Measurements from ENCODE around the gene ANKRD13B. TPM values are rescaled to one million over a fixed set of nuclear protein-coding genes. Genes with fewer than 3 reads are reported as not detected.
A peak's percentile ranks its signal among the peaks of the same experiment; 100 is the strongest.

ANKRD13B gene
- total and polyA plus RNA-seq, 2 of the 13 experiments (the other 11 are each of a cell fraction or from before 2014, with no cell fraction given): 1.7 to 1.8 TPM

DNA sequence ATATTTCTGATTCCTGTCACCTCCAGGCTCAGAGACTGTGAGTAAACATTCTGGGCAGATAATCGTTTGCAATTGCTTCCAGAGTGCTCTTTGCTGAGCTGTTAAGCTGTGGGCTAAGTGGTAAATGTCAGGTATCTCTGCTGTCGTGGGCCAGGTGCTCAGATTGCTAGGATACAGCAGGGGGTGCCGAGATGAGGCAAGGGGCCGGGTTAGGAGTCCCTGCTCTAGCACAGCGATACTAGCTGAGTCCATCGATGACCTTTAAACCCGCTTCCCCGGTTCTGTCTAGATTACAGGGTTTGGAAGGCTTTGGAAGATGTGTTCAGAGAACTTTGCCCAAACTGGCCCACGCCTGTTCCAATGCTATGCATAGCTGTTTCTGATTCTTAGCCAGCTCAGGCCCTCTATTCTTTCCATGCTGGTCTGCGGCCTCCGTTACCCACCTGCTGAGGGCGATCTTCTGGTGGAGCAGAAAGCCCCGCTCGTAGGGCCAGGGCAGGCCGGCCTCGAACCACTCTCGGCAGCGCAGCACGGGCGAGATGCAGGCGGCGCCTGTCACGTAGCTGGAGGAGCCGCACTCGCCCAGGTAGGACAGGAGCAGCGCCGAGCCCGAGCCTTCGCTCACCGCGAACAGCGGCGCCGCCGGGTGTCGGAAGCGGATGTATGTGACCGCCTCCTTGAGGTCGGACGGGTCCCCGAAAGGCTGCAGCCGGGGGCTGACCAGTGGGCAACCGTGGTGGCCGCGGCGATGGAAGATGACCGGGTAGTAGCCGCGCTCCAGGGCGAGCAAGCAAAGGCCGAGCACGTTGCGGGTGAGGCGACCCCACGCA is 27.1 kb upstream of the ANKRD13B start (continued):
- TF ChIP-seq, protein P1, sequence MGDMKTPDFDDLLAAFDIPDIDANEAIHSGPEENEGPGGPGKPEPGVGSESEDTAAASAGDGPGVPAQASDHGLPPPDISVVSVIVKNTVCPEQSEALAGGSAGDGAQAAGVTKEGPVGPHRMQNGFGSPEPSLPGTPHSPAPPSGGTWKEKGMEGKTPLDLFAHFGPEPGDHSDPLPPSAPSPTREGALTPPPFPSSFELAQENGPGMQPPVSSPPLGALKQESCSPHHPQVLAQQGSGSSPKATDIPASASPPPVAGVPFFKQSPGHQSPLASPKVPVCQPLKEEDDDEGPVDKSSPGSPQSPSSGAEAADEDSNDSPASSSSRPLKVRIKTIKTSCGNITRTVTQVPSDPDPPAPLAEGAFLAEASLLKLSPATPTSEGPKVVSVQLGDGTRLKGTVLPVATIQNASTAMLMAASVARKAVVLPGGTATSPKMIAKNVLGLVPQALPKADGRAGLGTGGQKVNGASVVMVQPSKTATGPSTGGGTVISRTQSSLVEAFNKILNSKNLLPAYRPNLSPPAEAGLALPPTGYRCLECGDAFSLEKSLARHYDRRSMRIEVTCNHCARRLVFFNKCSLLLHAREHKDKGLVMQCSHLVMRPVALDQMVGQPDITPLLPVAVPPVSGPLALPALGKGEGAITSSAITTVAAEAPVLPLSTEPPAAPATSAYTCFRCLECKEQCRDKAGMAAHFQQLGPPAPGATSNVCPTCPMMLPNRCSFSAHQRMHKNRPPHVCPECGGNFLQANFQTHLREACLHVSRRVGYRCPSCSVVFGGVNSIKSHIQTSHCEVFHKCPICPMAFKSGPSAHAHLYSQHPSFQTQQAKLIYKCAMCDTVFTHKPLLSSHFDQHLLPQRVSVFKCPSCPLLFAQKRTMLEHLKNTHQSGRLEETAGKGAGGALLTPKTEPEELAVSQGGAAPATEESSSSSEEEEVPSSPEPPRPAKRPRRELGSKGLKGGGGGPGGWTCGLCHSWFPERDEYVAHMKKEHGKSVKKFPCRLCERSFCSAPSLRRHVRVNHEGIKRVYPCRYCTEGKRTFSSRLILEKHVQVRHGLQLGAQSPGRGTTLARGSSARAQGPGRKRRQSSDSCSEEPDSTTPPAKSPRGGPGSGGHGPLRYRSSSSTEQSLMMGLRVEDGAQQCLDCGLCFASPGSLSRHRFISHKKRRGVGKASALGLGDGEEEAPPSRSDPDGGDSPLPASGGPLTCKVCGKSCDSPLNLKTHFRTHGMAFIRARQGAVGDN (CRISPR knock-in tag; IDR thresholded peaks at IDR 0.05): peak; percentile 89
- TF ChIP-seq, protein P2, sequence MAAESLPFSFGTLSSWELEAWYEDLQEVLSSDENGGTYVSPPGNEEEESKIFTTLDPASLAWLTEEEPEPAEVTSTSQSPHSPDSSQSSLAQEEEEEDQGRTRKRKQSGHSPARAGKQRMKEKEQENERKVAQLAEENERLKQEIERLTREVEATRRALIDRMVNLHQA (CRISPR knock-in tag; IDR thresholded peaks at IDR 0.05): no peak
- no peak for TF ChIP-seq ZC3H4 (CRISPR knock-in tag; IDR thresholded peaks at IDR 0.05; ENCODE audit: borderline replicate concordance)
- TF ChIP-seq, protein P3, sequence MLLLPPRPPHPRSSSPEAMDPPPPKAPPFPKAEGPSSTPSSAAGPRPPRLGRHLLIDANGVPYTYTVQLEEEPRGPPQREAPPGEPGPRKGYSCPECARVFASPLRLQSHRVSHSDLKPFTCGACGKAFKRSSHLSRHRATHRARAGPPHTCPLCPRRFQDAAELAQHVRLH (CRISPR knock-in tag; IDR thresholded peaks at IDR 0.05; ENCODE audit: borderline replicate concordance, low read depth): no peak; the same call in 1 of the 2 replicates
- no peak for TF ChIP-seq EHMT2 (IDR thresholded peaks at IDR 0.05; ENCODE audit: borderline replicate concordance, low read depth, low read length)
- TF ChIP-seq CBX5 (CRISPR knock-in tag; IDR thresholded peaks at IDR 0.05; ENCODE audit: borderline replicate concordance): no peak
- TF ChIP-seq ZNF256 (CRISPR knock-in tag; conservative IDR thresholded peaks at IDR 0.05): no peak
- TF ChIP-seq, protein P4, sequence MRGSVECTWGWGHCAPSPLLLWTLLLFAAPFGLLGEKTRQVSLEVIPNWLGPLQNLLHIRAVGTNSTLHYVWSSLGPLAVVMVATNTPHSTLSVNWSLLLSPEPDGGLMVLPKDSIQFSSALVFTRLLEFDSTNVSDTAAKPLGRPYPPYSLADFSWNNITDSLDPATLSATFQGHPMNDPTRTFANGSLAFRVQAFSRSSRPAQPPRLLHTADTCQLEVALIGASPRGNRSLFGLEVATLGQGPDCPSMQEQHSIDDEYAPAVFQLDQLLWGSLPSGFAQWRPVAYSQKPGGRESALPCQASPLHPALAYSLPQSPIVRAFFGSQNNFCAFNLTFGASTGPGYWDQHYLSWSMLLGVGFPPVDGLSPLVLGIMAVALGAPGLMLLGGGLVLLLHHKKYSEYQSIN (CRISPR knock-in tag; IDR thresholded peaks at IDR 0.05; ENCODE audit: borderline replicate concordance): no peak
- TF ChIP-seq NKX3-1 (CRISPR knock-in tag; IDR thresholded peaks at IDR 0.05): no peak
- TF ChIP-seq, protein P5, sequence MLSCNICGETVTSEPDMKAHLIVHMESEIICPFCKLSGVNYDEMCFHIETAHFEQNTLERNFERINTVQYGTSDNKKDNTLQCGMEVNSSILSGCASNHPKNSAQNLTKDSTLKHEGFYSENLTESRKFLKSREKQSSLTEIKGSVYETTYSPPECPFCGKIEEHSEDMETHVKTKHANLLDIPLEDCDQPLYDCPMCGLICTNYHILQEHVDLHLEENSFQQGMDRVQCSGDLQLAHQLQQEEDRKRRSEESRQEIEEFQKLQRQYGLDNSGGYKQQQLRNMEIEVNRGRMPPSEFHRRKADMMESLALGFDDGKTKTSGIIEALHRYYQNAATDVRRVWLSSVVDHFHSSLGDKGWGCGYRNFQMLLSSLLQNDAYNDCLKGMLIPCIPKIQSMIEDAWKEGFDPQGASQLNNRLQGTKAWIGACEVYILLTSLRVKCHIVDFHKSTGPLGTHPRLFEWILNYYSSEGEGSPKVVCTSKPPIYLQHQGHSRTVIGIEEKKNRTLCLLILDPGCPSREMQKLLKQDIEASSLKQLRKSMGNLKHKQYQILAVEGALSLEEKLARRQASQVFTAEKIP (CRISPR knock-in tag; IDR thresholded peaks at IDR 0.05; ENCODE audit: borderline replicate concordance): no peak
- no peak for TF ChIP-seq NFKBIZ (CRISPR knock-in tag; IDR thresholded peaks at IDR 0.05)
- no peak for TF ChIP-seq ZIK1 (CRISPR knock-in tag; IDR thresholded peaks at IDR 0.05; ENCODE audit: borderline replicate concordance, low read depth)
- no peak for TF ChIP-seq JUN (CRISPR knock-in tag; IDR thresholded peaks at IDR 0.05)
- TF ChIP-seq ZMYM3 (CRISPR knock-in tag; IDR thresholded peaks at IDR 0.05): no peak
- TF ChIP-seq, protein P6, sequence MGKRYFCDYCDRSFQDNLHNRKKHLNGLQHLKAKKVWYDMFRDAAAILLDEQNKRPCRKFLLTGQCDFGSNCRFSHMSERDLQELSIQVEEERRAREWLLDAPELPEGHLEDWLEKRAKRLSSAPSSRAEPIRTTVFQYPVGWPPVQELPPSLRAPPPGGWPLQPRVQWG (CRISPR knock-in tag; IDR thresholded peaks at IDR 0.05; ENCODE audit: borderline replicate concordance, low read depth): no peak
- TF ChIP-seq, protein P7, sequence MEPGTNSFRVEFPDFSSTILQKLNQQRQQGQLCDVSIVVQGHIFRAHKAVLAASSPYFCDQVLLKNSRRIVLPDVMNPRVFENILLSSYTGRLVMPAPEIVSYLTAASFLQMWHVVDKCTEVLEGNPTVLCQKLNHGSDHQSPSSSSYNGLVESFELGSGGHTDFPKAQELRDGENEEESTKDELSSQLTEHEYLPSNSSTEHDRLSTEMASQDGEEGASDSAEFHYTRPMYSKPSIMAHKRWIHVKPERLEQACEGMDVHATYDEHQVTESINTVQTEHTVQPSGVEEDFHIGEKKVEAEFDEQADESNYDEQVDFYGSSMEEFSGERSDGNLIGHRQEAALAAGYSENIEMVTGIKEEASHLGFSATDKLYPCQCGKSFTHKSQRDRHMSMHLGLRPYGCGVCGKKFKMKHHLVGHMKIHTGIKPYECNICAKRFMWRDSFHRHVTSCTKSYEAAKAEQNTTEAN (CRISPR knock-in tag; conservative IDR thresholded peaks at IDR 0.05): no peak
- no peak for TF ChIP-seq SKI (IDR thresholded peaks at IDR 0.05; ENCODE audit: partially characterized antibody)
- TF ChIP-seq ZNF343 (CRISPR knock-in tag; IDR thresholded peaks at IDR 0.05): 0 out of 2 replicates have a peak, but pooled peaks have one; percentile 55
- no peak for TF ChIP-seq PAF1 (CRISPR knock-in tag; IDR thresholded peaks at IDR 0.05)

Data from HepG2 (cell line).